Heart left ventricle (tissue), 16 donors: Measurements from ENCODE around the gene PCBP3. TPM values are rescaled to one million over a fixed set of nuclear protein-coding genes. Genes with fewer than 3 reads are reported as not detected.

ENCODE experiments used
- ATAC-seq, 4 donors: fragments of 200-7000 bp; cut with Tn5 transposase; one replicate each; pipeline ENCODE4 v1.9.1; 2020 to 2022; ENCODE audit warnings: moderate library complexity in 4 of 4, mild to moderate bottlenecking in 3 of 4, moderate number of reproducible peaks in 1 of 4
- DNase-seq, 5 donors: peaks; one replicate each; pipeline ENCODE4 v3.0.0-alpha.2; 2020
- H3K27ac ChIP-seq, 12 donors: fragments of 200-600 bp; sonication (generic) in 4 of 12; one replicate each; pipeline versions ENCODE4 v1.5.0 to v1.8.0; 2016 to 2022; ENCODE audit warnings: mild to moderate bottlenecking in 2 of 12
- H3K27me3 ChIP-seq, 9 donors: fragments of 200-600 bp; sonication (generic) in 2 of 9; one replicate each; pipeline versions ENCODE4 v1.5.1 to v1.8.0; 2016 to 2022; ENCODE audit warnings: mild to moderate bottlenecking in 3 of 9
- H3K36me3 ChIP-seq, 9 donors: fragments of 200-600 bp; sonication (generic) in 2 of 9; one replicate each; pipeline versions ENCODE4 v1.5.0 to v1.8.0; 2018 to 2022; ENCODE audit warnings: mild to moderate bottlenecking in 2 of 9
- H3K4me1 ChIP-seq, 12 donors: fragments of 200-600 bp; sonication (generic) in 4 of 12; one replicate each; pipeline versions ENCODE4 v1.5.0 to v1.8.0; 2016 to 2022; ENCODE audit warnings: mild to moderate bottlenecking in 3 of 12
- H3K4me3 ChIP-seq, 12 donors: fragments of 200-600 bp; sonication (generic) in 4 of 12; one replicate each; pipeline versions ENCODE4 v1.5.0 to v1.8.0; 2017 to 2022; ENCODE audit warnings: mild to moderate bottlenecking in 9 of 12, moderate library complexity in 4 of 12
- H3K9me3 ChIP-seq, 12 donors: fragments of 200-600 bp; sonication (generic) in 4 of 12; one replicate each; pipeline versions ENCODE4 v1.5.0 to v1.8.0; 2016 to 2022; ENCODE audit warnings: mild to moderate bottlenecking in 1 of 12
- POLR2A ChIP-seq, 2 donors: fragments of 450-650 bp; IDR thresholded peaks; one replicate each; pipeline ENCODE4 v1.6.1; 2017; ENCODE audit warnings: antibody characterized with exemption in 2 of 2, mild to moderate bottlenecking in 2 of 2, moderate library complexity in 2 of 2
- WGBS, 4 donors: extraction: QIAGEN DNeasy Blood & Tissue Kit in 2 of 4; methylation state at CpG; one replicate each; pipeline versions ENCODE4 v1.1.5 to v1.1.7; 2013 to 2018; 5-methylcytosine and 5-hydroxymethylcytosine counted together
- intact Hi-C, 10 donors: fragments of 100-400 bp; cut with DNase I; formaldehyde crosslinking; loops; one replicate each; pipeline versions ENCODE4 v1.11.1 to v1.14.2; 2022
- polyA plus RNA-seq, 2 donors: library from polyadenylated mRNA; stranded (reverse); fragments of 200-250 nt; gene quantifications; one replicate each; pipeline ENCODE4 v1.2.3, GENCODE V29; 2013
- total RNA-seq, 9 donors: library from RNA; depleted of rRNA in 2 of 9; stranded (reverse); fragments of >200 nt in 2 of 9; fragmentation: NEBNext Ultra II Directional in 3 of 9; extraction: Animal tissue kit (Norgen Biotek cat#: 25700) in 3 of 9; gene quantifications; one replicate each; pipeline versions ENCODE4 v1.1.0 to v1.2.4, GENCODE V29; 2016 to 2023
- TF ChIP-seq, protein P1 (sequence below), 12 donors: fragments of 200-600 bp; sonication (generic) in 4 of 12; IDR thresholded peaks; one replicate each; pipeline versions ENCODE4 v1.5.0 to v1.8.0; 2018 to 2022; ENCODE audit warnings: antibody characterized with exemption in 12 of 12, mild to moderate bottlenecking in 5 of 12
- donor health status: ischemic (EF 13 %, LVEDD 7.1; RV severe dilation, severe dysfunction).
- donor health status: healthy with polysubstance abuse.
- donor health status: DM: no; HTN: yes; CAD: no.
- donor health status: DM: no; HTN: no; CAD: no.
- donor health status: ischemic (EF 25% LVEDD 6.9; RV normal size, moderate dysfunction).
- donor health status: ischemic (EF 25% LVEDD 5.7; RV mildly dilated, moderate dysfunction).
- donor health status: healthy.
- donor health status: DM: yes; HTN: yes; CAD: no.
- donor health status: ischemic (EF 35%, LVEDD 5.7; RV mildly dilated, moderate dysfunction).
- donor health status: nonischemic (EF 11% LVEDD 7.7; RV severe dilation, severe dysfunction).
- donor health status: DM: yes; HTN: yes; CAD: no.
- donor health status: PGD.
- donor health status: ischemic (EF 29% LVEDD 5.4; RV normal size, mild dysfunction).
- donor health status: nonischemic (EF 23%, LVEDD 6.1; RV moderate dilation, normal function).

The PCBP3 gene
- total and polyA plus RNA-seq, 11 donors, result 0.72 to 11.4 (median 2.5) TPM; not detected in 1

DNA sequence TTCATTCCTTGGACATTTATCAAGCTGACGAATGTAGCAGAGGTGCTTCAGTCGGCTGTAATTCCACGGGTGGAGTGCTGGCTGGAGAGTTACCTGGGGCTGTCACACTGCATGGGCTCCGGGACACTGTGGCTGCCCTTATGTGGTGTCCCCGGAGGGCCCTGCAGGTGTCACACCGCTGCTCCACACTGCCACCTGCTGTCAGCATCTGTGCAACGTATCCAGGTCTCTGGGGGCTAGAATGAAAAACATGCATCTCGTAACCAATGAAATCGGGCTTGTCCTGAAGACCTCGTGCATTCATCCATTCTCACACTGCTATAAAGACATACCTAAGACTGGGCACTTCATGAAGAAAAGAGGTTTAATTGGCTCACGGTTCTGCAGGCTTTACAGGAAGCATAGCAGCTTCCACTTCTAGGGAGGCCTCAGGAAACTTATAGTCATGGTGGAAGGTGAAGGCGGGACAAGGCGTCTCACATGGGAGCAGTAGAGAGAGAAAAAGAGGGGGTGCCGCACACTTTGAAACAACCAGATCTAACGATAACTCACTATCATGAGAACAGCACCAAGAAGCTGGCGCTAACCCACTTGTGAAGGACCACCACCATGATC is 46.7 kb upstream of the PCBP3 start:
- intact Hi-C loops, result loop anchor here in 9 of 10 donors (1.0 to 10.0 kb wide), 10 partner anchors 35 to 452 kb away; partner anchors contain the start of gene POFUT2 (in 1 of the 9)
- TF ChIP-seq, protein P1, sequence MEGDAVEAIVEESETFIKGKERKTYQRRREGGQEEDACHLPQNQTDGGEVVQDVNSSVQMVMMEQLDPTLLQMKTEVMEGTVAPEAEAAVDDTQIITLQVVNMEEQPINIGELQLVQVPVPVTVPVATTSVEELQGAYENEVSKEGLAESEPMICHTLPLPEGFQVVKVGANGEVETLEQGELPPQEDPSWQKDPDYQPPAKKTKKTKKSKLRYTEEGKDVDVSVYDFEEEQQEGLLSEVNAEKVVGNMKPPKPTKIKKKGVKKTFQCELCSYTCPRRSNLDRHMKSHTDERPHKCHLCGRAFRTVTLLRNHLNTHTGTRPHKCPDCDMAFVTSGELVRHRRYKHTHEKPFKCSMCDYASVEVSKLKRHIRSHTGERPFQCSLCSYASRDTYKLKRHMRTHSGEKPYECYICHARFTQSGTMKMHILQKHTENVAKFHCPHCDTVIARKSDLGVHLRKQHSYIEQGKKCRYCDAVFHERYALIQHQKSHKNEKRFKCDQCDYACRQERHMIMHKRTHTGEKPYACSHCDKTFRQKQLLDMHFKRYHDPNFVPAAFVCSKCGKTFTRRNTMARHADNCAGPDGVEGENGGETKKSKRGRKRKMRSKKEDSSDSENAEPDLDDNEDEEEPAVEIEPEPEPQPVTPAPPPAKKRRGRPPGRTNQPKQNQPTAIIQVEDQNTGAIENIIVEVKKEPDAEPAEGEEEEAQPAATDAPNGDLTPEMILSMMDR (IDR thresholded peaks at IDR 0.05), result peak; percentile 63 to 88 (median 74)
- no peak for TF ChIP-seq POLR2A (IDR thresholded peaks at IDR 0.05)
- Histone ChIP-seq H3K9me3 (no peaks in the 10 kb centered on the region), H3K27ac (no peak overlapping the region), H3K27me3 (peaks cover 0 to 46% (median 5%) of the 10 kb centered on the region in 9 donors), H3K4me1 (peaks cover 0 to 3% (median 0%) of the 10 kb centered on the region in 12 donors), H3K4me3 (no peak overlapping the region), H3K36me3 (no peaks in the 10 kb centered on the region)
- 28 to 36% (median 32%) methylated on average over 16 of the region's 16 CpGs for WGBS, 4 donors
- peak in 3 of 4 donors; percentile 82 to 85 (median 85) for ATAC-seq
- DNase-seq, result peak; percentile 58 to 86 (median 66)

DNA sequence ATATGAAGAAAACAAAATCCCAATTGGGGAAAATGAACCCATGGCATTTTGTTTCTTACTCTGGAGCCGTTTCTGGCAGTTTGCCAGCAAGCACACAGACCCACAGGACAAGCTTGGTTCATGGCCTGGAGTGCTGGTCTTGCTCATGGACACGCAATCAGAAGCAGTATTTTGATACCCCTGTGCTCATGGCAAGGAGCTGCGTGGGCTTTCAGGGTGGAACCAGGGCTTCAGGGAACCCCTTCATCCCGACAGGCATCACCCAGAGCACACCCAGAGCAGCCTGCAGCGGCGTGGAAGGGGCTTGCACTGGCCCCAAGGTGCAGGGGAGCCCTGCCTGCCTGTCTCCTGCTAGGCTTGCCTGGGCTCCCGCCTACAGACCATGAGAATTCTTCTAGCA is 45.4 kb upstream of the PCBP3 start:
- Histone ChIP-seq H3K4me3 (no peak overlapping the region), H3K36me3 (no peaks in the 10 kb centered on the region), H3K27me3 (peaks cover 0 to 46% (median 5%) of the 10 kb centered on the region in 9 donors), H3K4me1 (no peaks in the 10 kb centered on the region), H3K9me3 (peaks cover 0 to 11% (median 3%) of the 10 kb centered on the region in 12 donors), H3K27ac (no peak overlapping the region)
- TF ChIP-seq, protein P1 (IDR thresholded peaks at IDR 0.05), result no peak
- no peak for TF ChIP-seq POLR2A (IDR thresholded peaks at IDR 0.05)
- ATAC-seq (no peak), DNase-seq (no peak)
- WGBS, 4 donors, result 57 to 65% (median 59%) methylated on average over 5 to 7 of the region's 7 CpGs
- intact Hi-C loops, result loop anchor here in 7 of 10 donors (5.0 to 10.0 kb wide), 7 partner anchors 36 to 453 kb away; partner anchors contain the start of gene POFUT2 (in 1 of the 7)

- ATAC-seq, result no peak
- intact Hi-C loops, result loop anchor here in 7 of 10 donors (5.0 to 10.0 kb wide), 7 partner anchors 36 to 454 kb away; partner anchors contain the start of gene POFUT2 (in 1 of the 7)
Measured at GRCh38 chr21:45598666-45599065, 44.9 kb upstream of the PCBP3 start.

DNA sequence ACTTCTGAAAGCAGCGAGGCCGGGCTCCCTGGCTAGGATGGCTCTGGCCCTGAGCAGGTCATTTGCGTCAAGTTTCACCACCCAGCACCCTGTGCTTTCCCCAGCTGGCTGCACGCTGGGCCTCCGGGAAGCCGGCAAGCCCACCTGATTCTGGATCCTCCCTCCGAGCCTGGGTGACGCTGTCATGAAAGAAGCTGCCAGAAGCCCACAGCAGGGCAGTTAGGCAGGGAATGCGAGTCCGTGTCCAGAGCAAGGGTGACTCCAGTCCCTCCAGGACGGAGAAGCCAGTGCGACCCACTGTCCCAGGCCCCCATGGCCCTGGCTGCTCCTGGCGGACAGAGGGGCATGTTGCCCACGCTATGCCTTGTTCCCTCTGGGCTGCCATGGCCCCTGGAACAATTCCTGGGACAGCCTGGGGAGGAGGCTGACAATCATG is 44.4 kb upstream of the PCBP3 start:
- H3K27me3 ChIP-seq, result peaks cover 0 to 46% (median 5%) of the 10 kb centered on the region in 9 donors
- ATAC-seq, result no peak

More at GRCh38 chr21:45598666-45599065, 44.9 kb upstream of the PCBP3 start:
- DNase-seq, result no peak
- no peak for TF ChIP-seq POLR2A (IDR thresholded peaks at IDR 0.05)
- TF ChIP-seq, protein P1 (IDR thresholded peaks at IDR 0.05), result no peak
- peaks cover 0 to 16% (median 9%) of the 10 kb centered on the region in 12 donors for H3K9me3 ChIP-seq
- no peak overlapping the region for H3K4me3 ChIP-seq
- no peaks in the 10 kb centered on the region for H3K36me3 ChIP-seq
- H3K4me1 ChIP-seq, result no peaks in the 10 kb centered on the region
- peaks cover 0 to 46% (median 5%) of the 10 kb centered on the region in 9 donors for H3K27me3 ChIP-seq
- 65 to 72% (median 69%) methylated on average over 3 to 10 of the region's 10 CpGs for WGBS, 4 donors
- H3K27ac ChIP-seq, result no peak overlapping the region

More for the DNA sequence above, 44.4 kb upstream of the PCBP3 start:
- Histone ChIP-seq H3K4me1 (no peaks in the 10 kb centered on the region), H3K36me3 (no peaks in the 10 kb centered on the region), H3K9me3 (peaks cover 0 to 21% (median 12%) of the 10 kb centered on the region in 12 donors), H3K4me3 (no peak overlapping the region), H3K27ac (no peak overlapping the region)
- no peak for DNase-seq
- intact Hi-C loops, result loop anchor here in 7 of 10 donors (5.0 to 10.0 kb wide), 7 partner anchors 37 to 454 kb away; partner anchors contain the start of gene POFUT2 (in 1 of the 7)
- TF ChIP-seq, protein P1 (IDR thresholded peaks at IDR 0.05), result no peak
- no peak for TF ChIP-seq POLR2A (IDR thresholded peaks at IDR 0.05)
- WGBS, 4 donors, result 75 to 91% (median 85%) methylated on average over 11 to 14 of the region's 14 CpGs
